ENCODE results near the gene ROMO1. TPM values are rescaled to one million over a fixed set of nuclear protein-coding genes. Genes with fewer than 3 reads are reported as not detected.
"Not testable (repeated sequence)": the region's sequence is repeated elsewhere in the genome, so short reads cannot be mapped to it uniquely, and the experiment has no call there.

ROMO1 gene
- total RNA-seq, 1 donor from 2014 or later = 938 TPM

- TF ChIP-seq CTCF (conservative IDR thresholded peaks at IDR 0.05; ENCODE audit: low read depth, low read length) = no peak
- DNase-seq (ENCODE audit: low read depth) = no peak
- no peak overlapping the region for H3K4me3 ChIP-seq (ENCODE audit: low read depth, low read length)
These were observed 11.8 kb downstream of the ROMO1 start for GRCh38 chr20:35710884-35711587.

DNA sequence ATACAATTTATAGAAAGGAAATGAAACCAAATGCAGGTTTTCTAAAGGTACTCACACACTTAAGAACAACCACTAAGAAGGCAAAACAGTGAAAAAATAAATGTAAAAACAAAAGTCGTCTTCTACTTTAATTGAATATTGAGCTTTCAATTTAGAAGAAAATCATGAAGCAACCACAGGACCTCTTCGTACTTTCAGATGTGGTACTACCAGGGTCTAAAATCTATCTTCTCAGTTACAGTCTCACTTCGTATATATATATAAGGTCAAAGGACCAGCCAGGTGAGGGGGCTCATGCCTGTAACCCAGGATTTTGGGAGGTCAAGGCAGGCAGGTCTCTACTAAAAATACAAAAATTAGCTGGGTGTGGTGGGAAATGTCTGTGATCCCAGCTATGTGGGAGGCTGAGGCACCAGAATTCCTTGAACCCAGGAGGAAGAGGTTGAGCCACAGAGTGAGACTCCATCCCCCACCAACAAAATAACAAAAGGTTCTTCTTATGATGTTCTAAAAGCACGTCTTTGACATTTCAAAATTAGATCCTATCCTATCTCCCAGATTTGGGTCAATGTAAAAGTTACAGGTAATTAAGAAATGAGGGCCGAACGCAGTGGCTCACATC lies 12.5 kb downstream of the ROMO1 start:
- no peak for DNase-seq (ENCODE audit: low read depth)
- TF ChIP-seq CTCF (conservative IDR thresholded peaks at IDR 0.05; ENCODE audit: low read depth, low read length) = no peak
- no peak overlapping the region for H3K4me3 ChIP-seq (ENCODE audit: low read depth, low read length)

DNA sequence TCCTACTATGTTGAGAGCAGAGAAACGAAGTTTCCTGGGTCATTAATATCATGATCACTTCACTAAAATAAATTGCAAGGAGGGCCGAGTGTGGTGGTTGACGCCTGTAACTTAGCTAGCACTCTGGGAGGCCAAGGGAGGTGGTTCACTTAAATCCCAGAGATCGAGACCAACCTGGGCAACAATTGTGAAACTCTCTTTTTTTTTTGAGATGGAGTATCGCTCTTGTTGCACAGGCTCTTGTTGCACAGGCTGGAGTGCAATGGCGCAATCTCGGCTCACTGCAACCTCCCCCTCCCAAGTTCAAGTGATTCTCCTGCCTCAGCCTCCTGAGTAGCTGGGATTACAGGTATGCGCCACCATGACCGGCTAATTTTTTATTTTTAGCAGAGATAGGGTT lies 13.9 kb downstream of the ROMO1 start:
- DNase-seq (ENCODE audit: low read depth); H3K4me3 ChIP-seq (ENCODE audit: low read depth, low read length): not testable (repeated sequence)

DNA sequence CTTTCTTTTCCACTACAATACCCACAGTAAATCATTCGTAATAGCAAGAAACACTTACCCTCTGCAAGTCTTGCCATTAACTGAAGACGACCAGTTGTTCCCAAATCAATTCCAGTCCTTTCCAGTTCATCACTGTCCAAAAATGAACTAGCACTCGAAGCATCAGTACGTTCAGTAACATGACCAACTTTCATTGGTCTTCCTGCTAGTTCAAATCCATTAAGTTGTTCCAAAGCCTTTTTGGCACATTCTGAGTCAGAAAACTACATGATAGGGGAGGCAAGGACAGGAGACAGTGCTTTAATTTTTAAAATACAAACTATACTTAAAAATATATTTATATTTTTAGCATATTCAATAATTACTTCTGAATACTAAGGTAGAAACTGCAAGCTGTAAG lies 14.9 kb downstream of the ROMO1 start:
- TF ChIP-seq CTCF (conservative IDR thresholded peaks at IDR 0.05; ENCODE audit: low read depth, low read length) = no peak
- no peak for DNase-seq (ENCODE audit: low read depth)
- H3K4me3 ChIP-seq (ENCODE audit: low read depth, low read length) = no peak overlapping the region

DNA sequence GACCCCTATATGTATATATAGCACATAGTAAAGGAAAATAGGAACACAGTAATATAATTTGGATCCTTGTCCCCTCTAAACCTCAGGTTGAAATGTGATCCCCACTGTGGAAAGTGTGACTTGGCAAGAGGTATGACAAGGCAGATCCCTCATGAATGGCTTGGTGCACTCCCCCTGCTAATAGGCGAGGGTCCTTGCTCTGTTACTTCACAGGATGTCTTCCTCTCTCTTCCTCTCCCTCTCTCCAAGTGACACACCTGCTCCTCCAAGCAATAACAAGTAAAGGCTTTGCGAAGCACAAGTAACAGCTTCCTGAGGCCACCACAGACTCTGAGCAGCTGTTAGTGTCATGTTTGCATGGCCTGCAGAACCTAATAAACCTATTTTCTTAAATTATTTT lies 16.4 kb downstream of the ROMO1 start:
- no peak for TF ChIP-seq CTCF (conservative IDR thresholded peaks at IDR 0.05; ENCODE audit: low read depth, low read length)
- DNase-seq (ENCODE audit: low read depth) = no peak
- H3K4me3 ChIP-seq (ENCODE audit: low read depth, low read length) = no peak overlapping the region

DNA sequence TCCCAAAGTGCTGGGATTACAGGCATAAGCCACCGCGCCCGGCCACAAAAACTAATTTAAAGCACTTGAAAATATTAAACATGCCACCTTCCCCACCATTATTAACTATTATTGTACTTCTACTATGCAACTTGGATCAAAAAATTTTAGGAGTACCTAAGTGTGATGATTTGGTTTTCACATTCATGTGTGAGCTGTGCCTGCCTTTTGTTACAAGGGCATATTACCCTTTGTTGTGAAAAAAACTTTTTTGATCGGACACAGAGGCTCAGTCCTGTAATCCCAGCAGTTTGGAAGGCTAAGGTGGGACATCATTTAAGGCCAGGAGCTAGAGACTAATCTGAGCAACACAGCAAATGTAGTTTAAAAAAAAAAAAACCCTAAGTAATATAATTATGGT lies 17.1 kb downstream of the ROMO1 start:
- no peak for TF ChIP-seq CTCF (conservative IDR thresholded peaks at IDR 0.05; ENCODE audit: low read depth, low read length)
- DNase-seq (ENCODE audit: low read depth) = no peak
- H3K4me3 ChIP-seq (ENCODE audit: low read depth, low read length) = no peak overlapping the region

- not testable (repeated sequence) for H3K4me3 ChIP-seq (ENCODE audit: low read depth, low read length); DNase-seq (ENCODE audit: low read depth)
These were observed 19.1 kb downstream of the ROMO1 start for GRCh38 chr20:35718321-35718720.

DNA sequence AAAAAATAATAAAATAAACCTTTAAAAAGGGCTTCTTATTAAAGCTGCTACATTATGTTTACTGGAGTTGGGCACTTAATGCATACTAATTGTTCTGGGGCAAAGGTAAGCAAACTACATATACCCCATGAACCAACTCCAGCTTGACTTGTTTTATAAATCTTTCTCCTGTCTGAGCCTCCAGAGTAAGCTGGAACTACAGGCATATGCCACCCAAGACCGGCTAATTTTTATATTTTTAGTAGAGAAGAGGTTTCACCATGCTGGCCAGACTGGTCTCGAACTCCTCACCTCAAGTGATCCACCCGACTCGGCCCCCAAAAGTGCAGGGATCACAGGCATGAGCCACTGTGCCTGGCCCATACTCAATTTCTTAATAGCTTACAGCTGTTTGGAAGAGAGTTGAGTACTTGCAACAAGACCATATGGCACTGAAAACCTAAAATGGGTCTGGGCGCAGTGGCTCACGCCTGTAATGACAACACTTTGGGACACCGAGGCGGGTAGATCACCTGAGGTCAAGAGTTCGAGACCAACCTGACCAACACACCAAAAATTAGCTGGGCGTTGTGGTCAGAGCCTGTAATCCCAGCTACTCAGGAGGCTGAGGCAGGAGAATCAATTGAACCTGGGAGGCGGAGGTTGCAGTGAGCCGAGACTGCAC lies 19.9 kb downstream of the ROMO1 start:
- no peak for TF ChIP-seq CTCF (conservative IDR thresholded peaks at IDR 0.05; ENCODE audit: low read depth, low read length)
- DNase-seq (ENCODE audit: low read depth) = no peak
- no peak overlapping the region for H3K4me3 ChIP-seq (ENCODE audit: low read depth, low read length)
